OCI-LY1 (cell line): ENCODE measurements around the gene OPN4.

Experiments used
- H2AFZ ChIP-seq: fragments of 200-600 bp; sonication (generic), shearing (Covaris generic); 2 replicates; pipeline ENCODE4 v1.6.0; 2014; ENCODE audit warnings: antibody characterized with exemption, mild to moderate bottlenecking, low read length
- H3F3A ChIP-seq: fragments of 200-600 bp; sonication (generic), shearing (Covaris generic); 2 replicates; pipeline ENCODE4 v1.6.0; 2014; ENCODE audit warnings: mild to moderate bottlenecking, antibody characterized with exemption, low read length, moderate library complexity; ENCODE audit not compliant: insufficient read depth
- H3K27ac ChIP-seq: fragments of 200-600 bp; sonication (generic); 2 replicates; pipeline ENCODE4 v1.5.1; 2014; ENCODE audit warnings: low read length, mixed run types, mild to moderate bottlenecking, low read depth; ENCODE audit not compliant: poor library complexity, severe bottlenecking
- H3K27me3 ChIP-seq: fragments of 200-600 bp; sonication (generic); 2 replicates; pipeline ENCODE4 v1.6.0; 2014; ENCODE audit warnings: antibody characterized with exemption, mild to moderate bottlenecking, low read length, moderate library complexity; ENCODE audit not compliant: insufficient read depth
- H3K36me3 ChIP-seq: fragments of 200-600 bp; sonication (generic); 2 replicates; pipeline ENCODE4 v1.6.1; 2014; ENCODE audit warnings: mild to moderate bottlenecking, antibody characterized with exemption, low read length, moderate library complexity, mixed read lengths; ENCODE audit not compliant: insufficient read depth
- H3K4me1 ChIP-seq: fragments of 200-600 bp; sonication (generic); 2 replicates; pipeline ENCODE4 v1.5.1; 2014; ENCODE audit warnings: mild to moderate bottlenecking, low read length, moderate library complexity; ENCODE audit not compliant: insufficient read depth, severe bottlenecking
- H3K4me2 ChIP-seq: fragments of 200-600 bp; sonication (generic), shearing (Covaris generic); 2 replicates; pipeline ENCODE4 v1.6.1; 2014; ENCODE audit warnings: low read length
- H3K4me3 ChIP-seq: fragments of 200-600 bp; sonication (generic); 2 replicates; pipeline ENCODE4 v1.5.1; 2014; ENCODE audit warnings: low read length, low read depth, mild to moderate bottlenecking, mixed read lengths; ENCODE audit not compliant: poor library complexity, severe bottlenecking
- H3K79me2 ChIP-seq: fragments of 200-600 bp; shearing (Covaris generic); 2 replicates; pipeline ENCODE4 v1.6.1; 2016; ENCODE audit warnings: mixed run types, low read length, mixed read lengths; ENCODE audit not compliant: insufficient read depth
- H3K9ac ChIP-seq: fragments of 200-600 bp; sonication (generic), shearing (Covaris generic); 2 replicates; pipeline ENCODE4 v1.6.1; 2014; ENCODE audit warnings: mild to moderate bottlenecking, low read length, mixed read lengths
- H3K9me2 ChIP-seq: fragments of 200-600 bp; sonication (generic), shearing (Covaris generic); 2 replicates; pipeline ENCODE4 v1.6.1; 2014; ENCODE audit warnings: low read depth, mild to moderate bottlenecking, low read length, mixed read lengths
- H3K9me3 ChIP-seq: fragments of 200-600 bp; shearing (Covaris generic); 2 replicates; pipeline ENCODE4 v1.6.1; 2014; ENCODE audit warnings: low read length, mixed read lengths
- H4K20me1 ChIP-seq: fragments of 200-600 bp; sonication (generic), shearing (Covaris generic); 2 replicates; pipeline ENCODE4 v1.6.0; 2016; ENCODE audit warnings: mild to moderate bottlenecking, low read length; ENCODE audit not compliant: insufficient read depth
- CTCF ChIP-seq: fragments of 200-600 bp; sonication (generic), shearing (Covaris generic); IDR thresholded peaks from 2 replicates; pipeline ENCODE4 v1.5.1; 2017; ENCODE audit warnings: mild to moderate bottlenecking, antibody characterized with exemption, low read length, moderate library complexity, mixed read lengths
- EZH2 ChIP-seq: fragments of 200-600 bp; sonication (generic), shearing (Covaris generic); IDR thresholded peaks from 2 replicates; pipeline ENCODE4 v1.8.0; 2017; ENCODE audit warnings: borderline replicate concordance, mixed run types, mild to moderate bottlenecking, antibody characterized with exemption, low read length, moderate library complexity, mixed read lengths

OPN4 gene

DNA sequence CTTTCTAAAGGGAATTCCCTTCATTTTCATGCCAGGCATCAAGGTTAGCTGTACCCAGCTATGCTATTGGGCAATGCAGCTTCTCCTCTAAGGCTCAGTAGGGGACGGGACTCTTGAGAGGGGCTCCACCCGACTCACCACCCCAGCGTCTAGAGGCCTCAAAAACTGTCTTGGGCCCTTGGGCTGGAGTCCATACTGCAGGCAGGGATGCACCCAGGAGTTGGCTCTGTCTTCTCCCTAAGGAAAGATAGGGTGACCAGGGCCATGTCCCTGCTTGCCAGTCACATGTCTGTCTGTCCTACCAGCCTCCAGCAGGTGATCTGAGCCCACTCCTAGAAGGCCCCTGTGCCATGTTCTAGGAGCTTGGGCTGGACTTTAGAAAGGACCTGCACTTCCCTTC, 1.2 kb downstream of the OPN4 start:
- H3K36me3 ChIP-seq, result no peaks in the 10 kb centered on the region
- no peaks in the 10 kb centered on the region for H3F3A ChIP-seq
- H3K4me1 ChIP-seq, result no peaks in the 10 kb centered on the region
- H3K9me2 ChIP-seq, result no peaks in the 10 kb centered on the region
- H3K4me3 ChIP-seq, result no peak overlapping the region
- H3K9me3 ChIP-seq, result no peaks in the 10 kb centered on the region
- H3K27me3 ChIP-seq, result 0 out of 2 replicates have a peak, but pooled peaks cover 13% of the 10 kb centered on the region
- no peak overlapping the region for H3K9ac ChIP-seq
- no peaks in the 10 kb centered on the region for H3K79me2 ChIP-seq
- no peak overlapping the region for H2AFZ ChIP-seq
- H3K4me2 ChIP-seq, result no peak overlapping the region
- TF ChIP-seq CTCF (no peak), EZH2 (no peak)
- no peak overlapping the region for H3K27ac ChIP-seq
- no peaks in the 10 kb centered on the region for H4K20me1 ChIP-seq

- Histone ChIP-seq H3K4me2 (no peak overlapping the region), H3K4me1 (no peaks in the 10 kb centered on the region), H3K79me2 (no peaks in the 10 kb centered on the region), H3F3A (no peaks in the 10 kb centered on the region), H4K20me1 (no peaks in the 10 kb centered on the region), H3K4me3 (no peak overlapping the region), H3K9me3 (no peaks in the 10 kb centered on the region), H3K9me2 (no peaks in the 10 kb centered on the region), H3K27me3 (0 out of 2 replicates have a peak, but pooled peaks cover 11% of the 10 kb centered on the region), H3K9ac (no peak overlapping the region), H3K36me3 (no peaks in the 10 kb centered on the region), H3K27ac (no peak overlapping the region), H2AFZ (no peak overlapping the region)
- TF ChIP-seq CTCF, result no peak
- TF ChIP-seq EZH2, result no peak
Observed at GRCh38 chr10:86657011-86657395, 2.7 kb downstream of the OPN4 start.

DNA sequence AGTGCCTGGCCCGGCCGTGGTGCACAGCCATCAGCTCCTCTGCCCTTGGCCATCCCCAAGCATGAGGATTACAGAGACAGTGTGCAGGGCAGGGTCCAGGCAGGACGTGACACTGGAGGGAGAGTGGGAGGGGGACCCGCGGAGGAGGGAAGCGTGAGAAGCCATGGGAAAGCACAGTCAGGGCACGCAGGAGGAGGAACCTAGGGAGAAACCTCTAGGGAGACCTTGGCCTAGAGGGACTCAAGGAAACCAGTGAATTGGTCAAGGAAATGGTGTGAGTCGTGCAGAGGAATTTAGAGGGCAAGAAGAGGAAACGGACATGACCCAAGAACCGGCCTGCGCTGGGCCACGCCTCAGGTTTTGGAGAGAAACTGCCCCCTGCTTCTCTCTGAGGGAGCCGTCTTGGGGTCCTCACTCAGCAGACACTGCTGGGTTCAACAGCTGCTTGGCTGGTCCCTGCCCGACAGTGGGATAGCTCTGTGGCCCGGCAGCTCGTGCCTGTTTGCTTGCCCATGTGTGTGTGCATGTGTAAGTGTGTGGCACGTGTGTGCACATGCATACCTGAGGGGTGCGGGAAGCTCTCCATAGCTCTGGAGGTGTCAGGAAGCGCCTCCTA, 3.2 kb downstream of the OPN4 start:
- no peaks in the 10 kb centered on the region for H3K9me2 ChIP-seq
- H2AFZ ChIP-seq, result no peak overlapping the region
- H3K4me2 ChIP-seq, result no peak overlapping the region
- H3K27ac ChIP-seq, result no peak overlapping the region
- no peaks in the 10 kb centered on the region for H3K9me3 ChIP-seq
- H3K4me1 ChIP-seq, result no peaks in the 10 kb centered on the region
- H3K9ac ChIP-seq, result no peak overlapping the region
- no peaks in the 10 kb centered on the region for H3K79me2 ChIP-seq
- no peak overlapping the region for H3K4me3 ChIP-seq
- H4K20me1 ChIP-seq, result no peaks in the 10 kb centered on the region
- H3K36me3 ChIP-seq, result no peaks in the 10 kb centered on the region
- peaks cover 14% of the 10 kb centered on the region; the same call in 1 of the 2 replicates for H3K27me3 ChIP-seq
- no peaks in the 10 kb centered on the region for H3F3A ChIP-seq
- TF ChIP-seq EZH2, result no peak
- no peak for TF ChIP-seq CTCF
